Stimulated activated CD4-positive, alpha-beta T cell treated with anti-CD3 and anti-CD28 coated beads, Interleukin-2, amount 100 ng/mL, for 24 hours (primary cell): Measurements from ENCODE around the gene PDE8A.
"Not testable (repeated sequence)": the region's sequence is repeated elsewhere in the genome, so short reads cannot be mapped to it uniquely, and the experiment has no call there.

ENCODE experiments used
- DNase-seq, 2 donors: peaks; one replicate each; pipeline ENCODE4 v3.0.0-alpha.2; 2020

PDE8A gene

GRCh38 chr15:85141726-85142125 lies 160.1 kb downstream of the PDE8A start:
- DNase-seq: no peak

GRCh38 chr15:85142312-85142711 lies 160.7 kb downstream of the PDE8A start:
- no peak for DNase-seq

- no peak for DNase-seq
These were observed 167.9 kb downstream of the PDE8A start for GRCh38 chr15:85149465-85150129.

GRCh38 chr15:85150130-85150480 lies 168.4 kb downstream of the PDE8A start:
- DNase-seq: no peak

GRCh38 chr15:85151145-85151544 lies 169.5 kb downstream of the PDE8A start:
- DNase-seq: no peak

GRCh38 chr15:85151861-85152260 lies 170.2 kb downstream of the PDE8A start:
- DNase-seq: no peak

- DNase-seq: no peak
These were observed 172.4 kb downstream of the PDE8A start for GRCh38 chr15:85154061-85154460.

GRCh38 chr15:85155360-85155759 lies 173.7 kb downstream of the PDE8A start:
- no peak for DNase-seq

- no peak for DNase-seq
These were observed 174.2 kb downstream of the PDE8A start for GRCh38 chr15:85155857-85156256.

- DNase-seq: no peak
These were observed 175.7 kb downstream of the PDE8A start for GRCh38 chr15:85157344-85157743.

GRCh38 chr15:85162237-85162636 lies 180.6 kb downstream of the PDE8A start:
- no peak for DNase-seq

GRCh38 chr15:85164841-85165466 lies 183.3 kb downstream of the PDE8A start:
- DNase-seq: no peak

GRCh38 chr15:85167568-85167967 lies 185.9 kb downstream of the PDE8A start:
- DNase-seq: no peak

GRCh38 chr15:85168642-85169173 lies 187.1 kb downstream of the PDE8A start:
- peak; percentile 28 to 60 for DNase-seq

GRCh38 chr15:85171736-85172135 lies 190.1 kb downstream of the PDE8A start:
- no peak for DNase-seq

- no peak for DNase-seq
These were observed 191.3 kb downstream of the PDE8A start for GRCh38 chr15:85172846-85173490.

- not testable (repeated sequence) for DNase-seq
These were observed 192.0 kb downstream of the PDE8A start for GRCh38 chr15:85173630-85174029.

- peak in 1 of 2 donors; percentile 4 for DNase-seq
These were observed 192.9 kb downstream of the PDE8A start for GRCh38 chr15:85174521-85174920.

- not testable (repeated sequence) for DNase-seq
These were observed 195.4 kb downstream of the PDE8A start for GRCh38 chr15:85177042-85177515.

GRCh38 chr15:85178308-85178707 lies 196.7 kb downstream of the PDE8A start:
- DNase-seq: no peak

- DNase-seq: no peak
These were observed 198.0 kb downstream of the PDE8A start for GRCh38 chr15:85179700-85180099.

- not testable (repeated sequence) for DNase-seq
These were observed 203.7 kb downstream of the PDE8A start for GRCh38 chr15:85185350-85185749.

- not testable (repeated sequence) for DNase-seq
These were observed 206.5 kb downstream of the PDE8A start for GRCh38 chr15:85188171-85188577.
